H9 (cell line): Measurements from ENCODE around the gene AIG1. TPM values are rescaled to one million over a fixed set of nuclear protein-coding genes. Genes with fewer than 3 reads are reported as not detected.

Experiments
- DNase-seq: peaks from one replicate; pipeline ENCODE4 v3.0.0-alpha.2; 2017
- H2AFZ ChIP-seq: one replicate; pipeline ENCODE4 v1.6.1; 2013; ENCODE audit warnings: mild to moderate bottlenecking, low read length, control low read depth, moderate library complexity
- H2AK5ac ChIP-seq: 2 replicates; pipeline ENCODE4 v1.6.1; 2013; ENCODE audit warnings: low read length, control low read depth, mixed read lengths; ENCODE audit not compliant: insufficient read length
- H2BK120ac ChIP-seq: one replicate; pipeline ENCODE4 v1.6.1; 2013; ENCODE audit warnings: low read depth, mild to moderate bottlenecking, low read length, control low read depth, inconsistent platforms; ENCODE audit not compliant: poor library complexity, severe bottlenecking
- H2BK12ac ChIP-seq: 2 replicates; pipeline ENCODE4 v1.6.1; 2013; ENCODE audit warnings: low read length, control low read depth, mixed read lengths, low read depth; ENCODE audit not compliant: insufficient read length
- H2BK15ac ChIP-seq: 2 replicates; pipeline ENCODE4 v1.6.1; 2013; ENCODE audit warnings: low read depth, low read length, control low read depth
- H2BK20ac ChIP-seq: one replicate; pipeline ENCODE4 v1.6.1; 2013; ENCODE audit warnings: low read depth, mild to moderate bottlenecking, low read length, control low read depth, inconsistent platforms; ENCODE audit not compliant: poor library complexity, severe bottlenecking
- H2BK5ac ChIP-seq: 2 replicates; pipeline ENCODE4 v1.6.1; 2013; ENCODE audit warnings: low read length, control low read depth, mixed read lengths; ENCODE audit not compliant: insufficient read length
- H3K14ac ChIP-seq: 2 replicates; pipeline ENCODE4 v1.6.1; 2013; ENCODE audit warnings: low read length, control low read depth; ENCODE audit not compliant: insufficient read depth
- H3K18ac ChIP-seq: 2 replicates; pipeline ENCODE4 v1.6.1; 2013; ENCODE audit warnings: low read depth, mild to moderate bottlenecking, mixed read lengths, low read length, control low read depth; ENCODE audit not compliant: insufficient read length
- H3K23ac ChIP-seq: 2 replicates; pipeline ENCODE4 v1.6.1; 2013; ENCODE audit warnings: low read length, control low read depth, mixed read lengths, low read depth; ENCODE audit not compliant: insufficient read length
- H3K23me2 ChIP-seq: 2 replicates; pipeline ENCODE4 v1.6.1; 2013; ENCODE audit warnings: low read depth, mild to moderate bottlenecking, mixed read lengths, low read length, control low read depth; ENCODE audit not compliant: insufficient read length, poor library complexity, severe bottlenecking
- H3K27ac ChIP-seq: 2 replicates; pipeline ENCODE4 v1.5.1; 2013; ENCODE audit warnings: low read length, control low read depth, mixed read lengths, low read depth; ENCODE audit not compliant: insufficient read length
- H3K27me3 ChIP-seq: 2 replicates; pipeline ENCODE4 v1.6.1; 2013; ENCODE audit warnings: low read length, control low read depth, inconsistent platforms; ENCODE audit not compliant: insufficient read depth
- H3K4ac ChIP-seq: 2 replicates; pipeline ENCODE4 v1.6.1; 2013; ENCODE audit warnings: low read depth, mild to moderate bottlenecking, control low read depth, inconsistent platforms, low read length, moderate library complexity
- H3K4me1 ChIP-seq: 2 replicates; pipeline ENCODE4 v1.6.1; 2013; ENCODE audit warnings: low read length, control low read depth, inconsistent platforms; ENCODE audit not compliant: insufficient read depth
- H3K4me2 ChIP-seq: 2 replicates; pipeline ENCODE4 v1.6.1; 2013; ENCODE audit warnings: low read length, control low read depth, mixed read lengths; ENCODE audit not compliant: insufficient read length, insufficient read depth
- H3K56ac ChIP-seq: 2 replicates; pipeline ENCODE4 v1.6.1; 2013; ENCODE audit warnings: low read depth, mild to moderate bottlenecking, mixed read lengths, low read length, control low read depth; ENCODE audit not compliant: insufficient read length
- H3K79me1 ChIP-seq: 2 replicates; pipeline ENCODE4 v1.6.1; 2013; ENCODE audit warnings: low read depth, mild to moderate bottlenecking, moderate library complexity, low read length, control low read depth, inconsistent platforms; ENCODE audit not compliant: insufficient read depth, poor library complexity, severe bottlenecking
- H3K79me2 ChIP-seq: 2 replicates; pipeline ENCODE4 v1.6.1; 2013; ENCODE audit warnings: low read length, control low read depth, inconsistent platforms; ENCODE audit not compliant: insufficient read depth
- H3K9ac ChIP-seq: 2 replicates; pipeline ENCODE4 v1.6.1; 2013; ENCODE audit warnings: low read length, control low read depth, mixed read lengths; ENCODE audit not compliant: insufficient read length; ENCODE audit errors: extremely low read depth
- H3K9me3 ChIP-seq: one replicate; pipeline ENCODE4 v1.6.1; 2013; ENCODE audit warnings: low read depth, low read length, inconsistent platforms; ENCODE audit not compliant: control insufficient read depth
- H3T11ph ChIP-seq: one replicate; pipeline ENCODE4 v1.6.1; 2013; ENCODE audit warnings: mild to moderate bottlenecking, low read length, control low read depth, inconsistent platforms
- H4K20me1 ChIP-seq: one replicate; pipeline ENCODE4 v1.6.1; 2013; ENCODE audit not compliant: control insufficient read depth, insufficient read length, insufficient read depth
- H4K5ac ChIP-seq: 2 replicates; pipeline ENCODE4 v1.6.1; 2013; ENCODE audit warnings: low read depth, mild to moderate bottlenecking, mixed read lengths, low read length, control low read depth; ENCODE audit not compliant: insufficient read length
- H4K8ac ChIP-seq: replicated peaks from 2 replicates; pipeline ENCODE4 v1.6.1; 2013; ENCODE audit warnings: low read length, control low read depth, mixed read lengths, low read depth; ENCODE audit not compliant: insufficient read length
- H4K91ac ChIP-seq: 2 replicates; pipeline ENCODE4 v1.6.1; 2013; ENCODE audit warnings: low read depth, mild to moderate bottlenecking, moderate library complexity, mixed read lengths, low read length, control low read depth; ENCODE audit not compliant: insufficient read length
- H3K27ac Mint-ChIP-seq, 3 experiments: 2 replicates in 2 of 3; 3 replicates in 1 of 3; pipeline ENCODE4 v1.8.0; 2020 to 2021; ENCODE audit warnings: mixed read lengths in 3 of 3, mild to moderate bottlenecking in 1 of 3, moderate library complexity in 1 of 3
- H3K27me3 Mint-ChIP-seq: 2 replicates; pipeline ENCODE4 v1.8.0; 2021; ENCODE audit warnings: low read depth, mild to moderate bottlenecking, moderate library complexity, mixed read lengths
- H3K36me3 Mint-ChIP-seq, 3 experiments: 2 replicates in 2 of 3; 3 replicates in 1 of 3; pipeline ENCODE4 v1.8.0; 2020 to 2021; ENCODE audit warnings: low read depth in 3 of 3, mixed read lengths in 3 of 3; ENCODE audit not compliant: insufficient read depth in 1 of 3
- H3K4me1 Mint-ChIP-seq, 2 experiments: 2 replicates each; pipeline ENCODE4 v1.8.0; 2020; ENCODE audit warnings: mixed read lengths in 2 of 2
- H3K4me3 Mint-ChIP-seq, 2 experiments: 2 replicates in 1 of 2; 3 replicates in 1 of 2; pipeline ENCODE4 v1.8.0; 2020 to 2021; ENCODE audit warnings: mild to moderate bottlenecking in 2 of 2, mixed read lengths in 2 of 2, moderate library complexity in 1 of 2
- H3K9me3 Mint-ChIP-seq, 2 experiments: 2 replicates in 1 of 2; 3 replicates in 1 of 2; pipeline ENCODE4 v1.8.0; 2020; ENCODE audit warnings: mild to moderate bottlenecking in 2 of 2, mixed read lengths in 2 of 2, moderate library complexity in 1 of 2
- CTCF ChIP-seq: fragments of 200-600 bp; sonication (generic); conservative IDR thresholded peaks from 3 replicates; pipeline ENCODE4 v1.8.0; 2021; ENCODE audit warnings: antibody characterized with exemption, mild to moderate bottlenecking
- WGBS: extraction: QIAGEN DNeasy Blood & Tissue Kit; methylation state at CpG from one replicate; pipeline ENCODE4 v1.1.7; 2013; ENCODE audit warnings: missing lambda C conversion rate, low lambda C conversion rate, mixed read lengths; ENCODE audit not compliant: insufficient read length; ENCODE audit errors: extremely low coverage; 5-methylcytosine and 5-hydroxymethylcytosine counted together
- total RNA-seq: library from RNA; stranded (reverse); gene quantifications from 2 replicates; pipeline ENCODE4 v1.2.1, GENCODE V29; 2021

AIG1 gene
- total RNA-seq, 1 experiment from 2014 or later: 44.6 TPM

GRCh38 chr6:143243786-143244185, 183.1 kb downstream of the AIG1 start:
- H3K23me2 ChIP-seq: no peaks in the 10 kb centered on the region
- no peaks in the 10 kb centered on the region for H3K79me2 ChIP-seq
- H2BK120ac ChIP-seq: no peak overlapping the region
- TF ChIP-seq CTCF: no peak
- Mint-ChIP-seq H3K27ac (no peak overlapping the region), H3K9me3 (peaks cover 5 to 8% of the 10 kb centered on the region in 2 experiments; a peak in 4 of 5 replicates), H3K36me3 (peaks cover 7 to 8% (median 7%) of the 10 kb centered on the region in 3 experiments; a peak in 5 of 7 replicates), H3K4me3 (no peak overlapping the region), H3K27me3 (no peaks in the 10 kb centered on the region), H3K4me1 (peaks cover 5 to 6% of the 10 kb centered on the region in 2 experiments; a peak in 3 of 4 replicates)
- H2BK12ac ChIP-seq: no peak overlapping the region
- H3K56ac ChIP-seq: no peak overlapping the region
- H3K18ac ChIP-seq: no peak overlapping the region
- H4K91ac ChIP-seq: no peak overlapping the region
- H3K4me2 ChIP-seq: no peak overlapping the region
- no peak overlapping the region for H2AK5ac ChIP-seq
- no peaks in the 10 kb centered on the region for H4K20me1 ChIP-seq
- no peak overlapping the region for H4K8ac ChIP-seq
- no peak for DNase-seq
- H3K79me1 ChIP-seq: no peaks in the 10 kb centered on the region
- no peak overlapping the region for H4K5ac ChIP-seq
- no peaks in the 10 kb centered on the region for H3K4me1 ChIP-seq
- no peak overlapping the region for H2BK5ac ChIP-seq
- H3K9ac ChIP-seq: no peak overlapping the region
- H3K27me3 ChIP-seq: no peaks in the 10 kb centered on the region
- no peak overlapping the region for H2AFZ ChIP-seq
- no peaks in the 10 kb centered on the region for H3K9me3 ChIP-seq
- H3K14ac ChIP-seq: no peak overlapping the region
- no peak overlapping the region for H3K27ac ChIP-seq
- no peak overlapping the region for H3T11ph ChIP-seq
- no peak overlapping the region for H3K23ac ChIP-seq
- H2BK15ac ChIP-seq: no peak overlapping the region
- H3K4ac ChIP-seq: no peak overlapping the region
- no peak overlapping the region for H2BK20ac ChIP-seq
- WGBS: no CpG with 5 or more reads among the region's 1 CpG
